Measurements from ENCODE around the gene ARID3C.

GRCh38 chr9:34606190-34606589 lies 22.7 kb downstream of the ARID3C start:
- no peak for TF ChIP-seq EZH2 (IDR thresholded peaks at IDR 0.05; ENCODE audit: low read length, missing control alignments)
- TF ChIP-seq, protein P1, sequence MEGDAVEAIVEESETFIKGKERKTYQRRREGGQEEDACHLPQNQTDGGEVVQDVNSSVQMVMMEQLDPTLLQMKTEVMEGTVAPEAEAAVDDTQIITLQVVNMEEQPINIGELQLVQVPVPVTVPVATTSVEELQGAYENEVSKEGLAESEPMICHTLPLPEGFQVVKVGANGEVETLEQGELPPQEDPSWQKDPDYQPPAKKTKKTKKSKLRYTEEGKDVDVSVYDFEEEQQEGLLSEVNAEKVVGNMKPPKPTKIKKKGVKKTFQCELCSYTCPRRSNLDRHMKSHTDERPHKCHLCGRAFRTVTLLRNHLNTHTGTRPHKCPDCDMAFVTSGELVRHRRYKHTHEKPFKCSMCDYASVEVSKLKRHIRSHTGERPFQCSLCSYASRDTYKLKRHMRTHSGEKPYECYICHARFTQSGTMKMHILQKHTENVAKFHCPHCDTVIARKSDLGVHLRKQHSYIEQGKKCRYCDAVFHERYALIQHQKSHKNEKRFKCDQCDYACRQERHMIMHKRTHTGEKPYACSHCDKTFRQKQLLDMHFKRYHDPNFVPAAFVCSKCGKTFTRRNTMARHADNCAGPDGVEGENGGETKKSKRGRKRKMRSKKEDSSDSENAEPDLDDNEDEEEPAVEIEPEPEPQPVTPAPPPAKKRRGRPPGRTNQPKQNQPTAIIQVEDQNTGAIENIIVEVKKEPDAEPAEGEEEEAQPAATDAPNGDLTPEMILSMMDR (conservative IDR thresholded peaks at IDR 0.05 in 1 of 2, IDR thresholded peaks at IDR 0.05 in 1 of 2; ENCODE audit: low read depth in 1 of 2, low read length in 2 of 2) = no peak
